HG03378 (cell line): Measurements from ENCODE around the gene CHORDC1.
"Not testable (repeated sequence)": the region's sequence is repeated elsewhere in the genome, so short reads cannot be mapped to it uniquely, and the experiment has no call there.

ENCODE experiments used
- ATAC-seq: cut with Tn5 transposase; IDR thresholded peaks from one replicate; pipeline ENCODE4 v1.9.1; 2021; ENCODE audit warnings: mild to moderate bottlenecking, moderate library complexity; ENCODE audit not compliant: unreplicated experiment

CHORDC1 gene

GRCh38 chr11:90218606-90219005 lies 4.2 kb downstream of the CHORDC1 start:
- no peak for ATAC-seq

- ATAC-seq = no peak
These were observed 6.2 kb downstream of the CHORDC1 start for GRCh38 chr11:90216611-90217010.

DNA sequence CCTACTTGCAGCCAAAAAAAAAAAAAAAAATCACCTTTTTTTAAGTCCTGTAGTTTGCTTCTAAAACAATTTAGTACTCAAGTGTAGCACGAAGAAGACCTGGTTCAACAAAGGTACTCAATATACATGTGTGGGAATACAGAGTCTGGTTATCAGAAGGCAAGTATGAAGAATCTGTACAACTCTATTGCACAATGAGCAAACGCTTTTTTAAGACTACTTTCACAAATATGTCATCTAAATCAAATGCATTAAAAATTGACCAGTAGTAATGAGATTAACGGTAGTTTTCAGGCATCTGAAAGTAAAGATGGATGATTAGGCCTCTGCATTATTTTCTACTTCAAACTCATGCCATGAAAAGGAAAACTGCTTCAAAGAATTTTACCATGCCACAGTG lies 9.5 kb downstream of the CHORDC1 start:
- no peak for ATAC-seq

DNA sequence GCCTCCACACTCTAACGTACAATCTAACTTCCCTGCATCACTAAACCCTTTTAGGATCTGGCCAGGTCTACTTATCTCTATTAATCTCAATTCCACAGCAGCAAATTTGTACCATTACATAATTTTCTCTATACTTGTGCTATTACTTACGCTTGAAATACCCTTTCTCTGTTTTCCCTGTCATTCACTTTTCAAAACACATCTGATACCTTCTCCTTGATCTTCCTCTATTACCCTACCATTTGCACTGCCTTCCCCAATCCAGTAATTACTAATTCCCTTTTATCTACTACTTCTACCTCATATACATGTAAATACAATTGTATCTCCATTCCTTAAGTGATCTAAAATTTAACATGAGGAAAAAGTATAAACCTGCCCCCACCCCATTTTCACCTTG lies 14.0 kb downstream of the CHORDC1 start:
- no peak for ATAC-seq

GRCh38 chr11:90207992-90208391 lies 14.9 kb downstream of the CHORDC1 start:
- not testable (repeated sequence) for ATAC-seq

DNA sequence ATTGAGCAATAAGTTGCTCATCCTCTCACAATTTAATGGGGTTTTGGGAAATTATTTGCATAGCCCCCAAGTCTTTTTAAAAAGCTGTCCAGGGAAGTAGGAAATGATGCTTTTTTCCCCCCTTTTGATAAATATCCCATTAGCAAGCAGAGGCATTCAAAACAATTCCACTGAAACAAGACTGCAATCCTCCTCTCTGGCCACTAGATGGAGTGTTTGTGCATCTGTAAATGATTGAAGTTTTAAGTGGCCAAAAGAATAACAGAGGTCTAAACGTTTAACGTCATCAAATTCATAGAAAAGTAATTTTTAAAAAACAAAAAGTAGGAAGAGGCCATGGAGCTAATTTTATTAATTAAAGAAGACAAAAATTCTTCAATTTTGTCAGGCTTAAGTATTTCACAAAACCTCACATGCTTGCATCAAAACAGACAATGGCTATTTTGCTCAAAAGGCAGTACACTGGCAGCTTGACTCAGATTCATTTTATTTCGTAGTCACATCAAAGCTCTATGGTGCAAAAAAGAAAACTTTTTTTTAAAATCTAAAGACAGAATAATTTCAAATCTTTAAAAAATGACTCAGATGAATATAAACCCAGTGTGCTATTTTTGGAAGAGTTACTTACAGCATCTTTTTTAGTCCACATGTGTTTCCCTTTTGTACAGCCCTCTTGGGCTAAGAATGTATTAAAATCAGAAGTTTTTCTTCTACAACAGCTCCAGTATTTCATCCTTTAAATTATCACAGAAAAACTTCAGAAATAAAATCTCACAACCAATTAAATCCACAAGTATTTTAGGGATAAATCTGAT lies 17.8 kb downstream of the CHORDC1 start:
- peak; percentile 90 for ATAC-seq

DNA sequence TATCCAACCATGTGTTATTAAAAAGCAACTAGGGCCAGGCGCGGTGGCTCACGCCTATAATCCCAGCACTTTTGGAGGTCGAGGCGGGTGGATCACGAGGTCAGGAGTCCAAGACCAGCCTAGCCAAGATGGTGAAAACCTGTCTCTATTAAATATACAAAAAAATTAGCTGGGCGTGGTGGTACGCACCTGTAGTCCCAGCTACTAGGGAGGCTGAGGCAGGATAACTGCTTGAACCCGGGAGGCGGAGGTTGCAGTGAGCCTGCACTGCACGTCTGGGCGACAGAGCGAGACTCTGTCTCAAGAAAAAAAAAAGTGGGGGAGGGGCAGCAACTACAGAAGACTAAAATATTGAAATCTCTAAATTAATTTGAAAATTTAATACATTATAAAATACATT lies 18.4 kb downstream of the CHORDC1 start:
- no peak for ATAC-seq

GRCh38 chr11:90202342-90202741 lies 20.5 kb downstream of the CHORDC1 start:
- no peak for ATAC-seq

GRCh38 chr11:90197377-90197776 lies 25.5 kb downstream of the CHORDC1 start:
- no peak for ATAC-seq

- no peak for ATAC-seq
These were observed 29.8 kb downstream of the CHORDC1 start for GRCh38 chr11:90192869-90193582.

DNA sequence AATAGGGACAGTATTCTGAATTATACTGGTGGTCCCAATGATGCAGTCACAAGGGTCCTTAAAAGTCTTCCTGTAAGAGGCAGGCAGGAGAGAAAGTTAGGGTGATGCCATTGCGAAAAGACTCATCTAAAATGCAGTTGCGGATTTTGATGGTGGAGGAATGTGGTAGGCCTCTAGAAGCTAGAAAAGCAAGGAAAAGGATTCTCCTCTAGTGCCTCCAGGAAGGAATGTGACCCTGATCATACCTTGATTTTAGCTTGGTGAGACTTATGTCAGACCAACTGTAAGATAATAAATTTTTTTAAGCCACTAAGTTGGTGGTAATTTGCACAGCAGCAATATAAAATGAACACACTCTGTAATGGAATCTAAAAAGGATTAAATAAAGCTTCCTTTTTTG lies 33.8 kb downstream of the CHORDC1 start:
- ATAC-seq = no peak

DNA sequence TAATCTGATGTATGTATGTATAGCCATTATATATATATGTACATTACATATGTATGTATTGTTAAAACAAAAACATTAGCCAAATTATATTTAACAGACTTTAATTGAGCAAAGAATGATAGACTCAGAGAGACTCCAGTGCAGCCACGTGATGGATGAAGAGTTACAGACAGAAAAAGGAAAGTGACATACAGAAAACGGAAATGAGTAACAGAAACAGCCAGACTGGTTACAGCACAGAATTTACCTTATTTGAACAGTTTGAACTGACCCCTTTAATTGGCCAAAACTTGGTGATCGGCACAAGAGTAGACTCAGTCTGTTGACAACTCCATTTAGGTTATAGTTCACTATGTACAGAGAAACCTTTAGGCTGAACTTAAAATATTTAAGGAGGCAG lies 35.0 kb downstream of the CHORDC1 start:
- no peak for ATAC-seq

DNA sequence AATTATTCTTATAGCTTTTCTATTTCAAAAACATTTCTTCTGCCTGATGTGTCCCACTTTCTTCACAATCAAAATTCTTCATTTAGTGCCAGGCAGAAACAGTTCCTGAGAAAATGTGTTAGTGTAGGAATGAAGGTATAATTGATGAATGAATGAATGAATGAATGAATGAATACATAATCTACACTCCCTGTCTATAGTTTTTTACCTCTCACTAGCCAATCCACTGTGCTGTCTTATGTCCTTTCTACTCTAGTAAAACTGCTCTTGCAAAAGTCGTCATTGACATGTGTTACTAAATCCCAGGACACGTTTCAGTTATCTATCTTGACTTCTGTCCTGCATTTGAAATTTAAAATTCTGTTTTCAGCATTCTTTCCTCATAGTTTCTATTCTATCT lies 42.9 kb downstream of the CHORDC1 start:
- ATAC-seq = no peak

DNA sequence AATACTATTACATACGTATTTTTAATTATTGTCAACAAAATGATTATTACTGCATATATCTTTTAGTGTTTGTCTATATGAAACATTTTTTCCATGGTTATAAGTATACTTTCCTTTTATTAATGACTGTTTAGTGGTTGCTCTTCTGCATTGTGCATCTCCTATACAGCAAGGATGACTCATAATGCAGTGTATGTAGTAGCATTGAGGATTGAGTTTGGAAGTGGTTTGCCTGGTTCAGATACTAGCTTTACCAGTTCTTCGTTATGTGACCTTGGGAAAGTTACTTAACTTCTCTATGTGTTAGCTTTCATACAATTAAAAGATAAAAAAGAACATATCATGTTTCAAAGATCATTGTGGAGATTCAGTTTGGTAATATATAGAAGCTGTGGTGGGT lies 44.1 kb downstream of the CHORDC1 start:
- no peak for ATAC-seq

GRCh38 chr11:90176069-90176468 lies 46.8 kb downstream of the CHORDC1 start:
- ATAC-seq = no peak

- ATAC-seq = no peak
These were observed 51.5 kb downstream of the CHORDC1 start for GRCh38 chr11:90171359-90171758.

DNA sequence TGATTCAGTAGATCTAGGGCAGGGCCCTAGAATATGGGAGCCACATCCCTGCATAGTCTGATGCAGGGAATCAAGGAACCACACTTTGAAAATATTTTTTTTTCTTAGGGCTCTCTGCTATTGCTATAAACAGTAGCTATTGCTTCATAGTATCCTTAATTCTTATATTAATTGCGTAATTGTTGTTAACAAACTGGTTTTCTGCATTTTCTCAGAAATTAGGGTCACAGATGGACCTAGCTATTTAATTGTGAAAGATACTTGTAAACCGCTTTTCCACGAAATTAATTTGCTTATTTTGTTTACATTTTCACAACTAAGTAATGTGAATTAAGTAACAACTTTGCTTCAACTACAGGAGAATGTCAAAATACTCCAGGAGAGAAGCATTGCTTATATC lies 54.3 kb downstream of the CHORDC1 start:
- ATAC-seq = no peak

DNA sequence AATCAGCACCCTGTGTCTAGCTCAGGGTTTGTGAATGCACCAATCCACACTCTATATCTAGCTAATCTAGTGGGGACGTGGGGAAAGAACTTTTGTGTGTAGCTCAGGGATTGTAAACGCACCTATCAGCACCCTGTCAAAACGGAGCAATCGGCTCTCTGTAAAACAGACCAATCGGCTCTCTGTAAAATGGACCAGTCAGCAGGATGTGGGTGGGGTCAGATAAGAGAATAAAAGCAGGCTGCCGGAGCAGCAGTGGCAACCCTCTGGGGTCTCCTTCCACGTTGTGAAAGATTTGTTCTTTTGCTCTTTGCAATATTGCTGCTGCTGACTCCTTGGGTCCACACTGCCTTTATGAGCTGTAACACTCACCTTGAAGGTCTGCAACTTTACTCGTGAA lies 55.1 kb downstream of the CHORDC1 start:
- not testable (repeated sequence) for ATAC-seq

DNA sequence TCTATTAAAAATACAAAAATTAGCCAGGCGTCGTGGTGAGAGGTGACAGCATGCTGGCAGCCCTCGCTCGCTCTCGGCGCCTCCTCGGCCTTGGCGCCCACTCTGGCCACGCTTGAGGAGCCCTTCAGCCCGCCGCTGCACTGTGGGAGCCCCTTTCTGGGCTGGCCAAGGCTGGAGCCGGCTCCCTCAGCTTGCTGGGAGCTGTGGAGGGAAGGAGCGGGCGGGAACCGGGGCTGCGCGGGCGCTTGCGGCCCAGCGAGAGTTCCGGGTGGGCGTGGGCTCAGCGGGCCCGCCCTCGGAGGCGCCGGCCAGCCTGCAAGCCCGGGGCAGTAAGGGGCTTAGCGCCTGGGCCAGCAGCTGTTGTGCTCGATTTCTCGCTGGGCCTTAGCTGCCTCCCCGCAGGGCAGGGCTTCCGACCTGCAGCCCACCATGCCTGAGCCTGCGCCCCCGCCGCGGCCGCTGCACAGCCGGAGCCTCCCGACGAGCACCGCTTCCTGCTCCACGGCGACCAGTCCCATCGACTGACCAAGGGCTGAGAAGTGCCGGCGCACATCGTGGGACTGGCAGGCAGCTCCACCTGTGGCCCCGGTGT lies 55.8 kb downstream of the CHORDC1 start:
- ATAC-seq = not testable (repeated sequence)
